Right ventricle myocardium inferior (tissue), 1 donor: ENCODE results near the gene CWC25. TPM values are rescaled to one million over a fixed set of nuclear protein-coding genes. Genes with fewer than 3 reads are reported as not detected.
"Not testable (repeated sequence)": the region's sequence is repeated elsewhere in the genome, so short reads cannot be mapped to it uniquely, and the experiment has no call there.

ENCODE experiments used
- ATAC-seq: fragments of 200-7000 bp; cut with Tn5 transposase; one replicate; pipeline ENCODE4 v1.9.1; 2020; ENCODE audit warnings: mild to moderate bottlenecking, moderate library complexity
- DNase-seq: peaks from one replicate; pipeline ENCODE4 v3.0.0; 2021; ENCODE audit errors: missing footprints
- intact Hi-C: fragments of 100-400 bp; cut with DNase I; formaldehyde crosslinking; loops from one replicate; pipeline ENCODE4 v1.11.0; 2022
- total RNA-seq: library from RNA; stranded (reverse); fragmentation: NEBNext Ultra II Directional; extraction: Animal tissue kit (Norgen Biotek cat#: 25700); gene quantifications from one replicate; pipeline ENCODE4 v1.2.1, GENCODE V29; 2021
- donor health status: DM: no; HTN: yes; CAD: no; lungs with severe emphysema.

Gene CWC25
- total RNA-seq, 1 donor from 2014 or later, result 9.4 TPM

- ATAC-seq, result no peak
- intact Hi-C loops, result loop anchor here (5.0 kb wide), 2 partner anchors 45 to 90 kb away; partner anchors contain the start of genes MLLT6 and PSMB3
- DNase-seq, result no peak
Observed at GRCh38 chr17:38797158-38797490, 28.0 kb downstream of the CWC25 start.

DNA sequence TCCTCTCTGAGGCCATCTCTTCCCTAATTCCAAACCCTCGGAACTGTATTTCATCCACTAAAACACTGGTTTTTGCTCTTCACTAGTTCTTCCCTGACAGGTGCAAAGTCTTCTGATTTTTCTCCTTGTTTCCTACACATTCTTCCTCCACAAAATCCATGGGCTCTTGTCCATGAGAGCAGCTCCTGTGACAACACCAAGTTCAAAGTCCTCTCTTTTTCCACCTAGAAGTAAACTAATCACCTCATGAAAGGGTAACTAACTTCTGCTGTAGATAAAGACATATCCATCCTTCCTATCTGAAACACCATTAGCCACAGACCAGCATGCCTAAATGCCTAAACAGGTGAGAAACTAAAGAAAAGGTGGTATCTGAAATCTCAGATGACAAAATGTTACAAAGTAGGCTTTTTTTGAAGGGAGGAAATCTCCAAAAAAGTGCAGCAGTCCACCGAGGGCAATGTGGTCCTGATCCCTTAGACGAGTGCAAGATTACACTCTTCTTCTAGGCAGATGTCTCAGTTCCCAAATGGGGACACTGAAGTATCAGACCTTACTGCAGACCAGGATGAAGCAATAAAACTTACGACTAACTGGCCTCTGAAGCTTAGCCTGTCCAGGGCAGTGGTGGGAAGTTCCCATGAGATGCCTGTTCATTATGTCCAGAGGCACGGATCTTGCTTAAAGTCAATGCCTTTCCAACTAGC lies 28.5 kb downstream of the CWC25 start:
- ATAC-seq, result no peak
- DNase-seq, result no peak
- intact Hi-C loops, result loop anchor here (5.0 kb wide), 2 partner anchors 44 to 89 kb away; partner anchors contain the start of genes MLLT6 and PSMB3

- ATAC-seq (no peak), DNase-seq (no peak)
- intact Hi-C loops, result no loop called here
Observed at GRCh38 chr17:38794221-38794620, 30.9 kb downstream of the CWC25 start.

GRCh38 chr17:38791162-38791561 lies 34.0 kb downstream of the CWC25 start:
- intact Hi-C loops, result no loop called here
- DNase-seq (no peak), ATAC-seq (no peak)

DNA sequence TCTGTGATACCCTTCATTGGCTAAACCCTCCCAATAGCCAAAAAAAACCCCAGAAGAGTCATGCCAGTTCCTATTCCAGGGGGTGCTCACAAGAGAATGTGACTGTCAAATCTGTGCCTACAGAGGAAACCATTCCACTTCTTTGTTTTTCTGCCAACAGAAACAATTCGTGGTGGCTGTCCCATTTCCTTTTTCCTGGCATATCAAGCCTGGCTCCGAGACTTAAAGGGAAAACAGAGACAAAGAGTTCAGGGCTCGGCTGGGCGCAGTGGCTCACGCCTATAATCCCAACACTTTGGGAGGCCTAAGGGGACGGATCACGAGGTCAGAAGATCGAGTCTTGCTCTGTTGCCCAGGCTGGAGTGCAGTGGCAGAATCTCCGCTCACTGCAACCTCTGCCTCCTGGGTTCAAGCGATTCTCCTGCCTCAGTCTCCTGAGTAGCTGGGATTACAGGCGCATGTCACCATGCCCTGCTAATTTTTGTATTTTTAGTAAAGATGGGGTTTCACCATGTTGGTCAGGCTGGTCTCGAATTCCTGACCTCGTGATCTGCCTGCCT lies 34.9 kb downstream of the CWC25 start:
- ATAC-seq, intact Hi-C loops: not testable (repeated sequence)

DNA sequence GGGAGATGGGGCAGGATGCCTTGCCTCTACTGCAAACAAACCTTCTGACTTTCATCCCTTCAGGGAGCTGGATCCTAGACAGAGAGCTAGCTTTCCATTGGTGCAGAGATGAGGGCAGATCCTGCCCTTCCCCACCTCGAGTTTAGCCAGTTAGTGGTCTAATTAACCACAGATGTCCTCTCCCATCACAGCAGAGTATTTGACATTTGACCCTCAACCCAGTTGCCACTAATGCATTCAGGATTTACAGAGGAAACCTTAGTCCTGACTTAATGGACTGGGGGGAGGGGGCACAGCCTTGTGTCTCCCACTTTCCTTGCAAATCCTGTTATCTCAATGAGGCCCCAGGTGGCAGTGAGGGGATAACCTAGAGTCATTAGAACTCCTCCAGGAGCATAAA lies 35.9 kb downstream of the CWC25 start:
- DNase-seq (no peak), ATAC-seq (no peak)
- intact Hi-C loops, result no loop called here

More for the DNA sequence above, 34.9 kb downstream of the CWC25 start:
- DNase-seq, result not testable (repeated sequence)

- DNase-seq, intact Hi-C loops, ATAC-seq: not testable (repeated sequence)
Observed at GRCh38 chr17:38787999-38788398, 37.1 kb downstream of the CWC25 start.

DNA sequence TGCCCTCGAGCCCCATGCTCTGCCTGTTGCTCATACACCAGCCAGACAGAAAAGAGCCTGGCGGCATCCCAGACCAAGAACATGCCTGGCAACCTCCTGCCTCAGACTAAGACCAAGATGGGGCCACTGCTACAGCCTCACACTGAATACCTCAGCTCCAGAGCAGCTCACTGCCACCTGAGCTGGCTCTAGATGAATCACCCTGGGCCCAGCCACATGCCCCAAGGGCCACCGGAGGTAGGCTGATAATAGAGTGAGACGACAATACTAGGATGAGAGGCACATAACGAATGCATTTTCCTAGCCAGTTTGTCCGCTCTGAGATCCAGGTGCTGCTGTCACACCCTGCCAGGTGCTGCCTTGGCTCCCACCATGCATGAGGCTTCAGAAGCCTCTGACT lies 38.7 kb downstream of the CWC25 start:
- ATAC-seq, result no peak

DNA sequence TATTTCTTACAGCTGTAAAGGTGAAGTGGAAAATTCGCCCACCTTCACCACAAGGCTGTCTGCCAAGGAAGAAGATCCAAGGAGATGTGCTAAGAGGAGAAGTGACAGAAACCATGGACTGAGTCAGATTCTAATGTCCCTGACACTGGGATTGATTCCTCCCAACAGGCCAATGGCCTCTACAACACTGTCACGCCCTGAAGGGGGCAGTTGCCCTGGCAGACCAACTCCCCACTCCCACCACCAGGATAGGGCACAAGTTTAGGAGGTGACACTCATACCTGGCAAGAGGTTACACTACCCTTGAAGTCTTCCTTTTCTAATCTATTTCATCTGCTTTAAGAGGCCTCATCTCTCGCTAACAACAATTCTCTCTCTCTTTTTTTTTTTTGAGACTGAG lies 41.9 kb downstream of the CWC25 start:
- ATAC-seq (no peak), DNase-seq (no peak)
- intact Hi-C loops, result no loop called here

More for the DNA sequence above, 38.7 kb downstream of the CWC25 start:
- intact Hi-C loops, result no loop called here
- DNase-seq, result no peak

- DNase-seq (no peak), ATAC-seq (no peak)
- intact Hi-C loops, result no loop called here
Observed at GRCh38 chr17:38779965-38780752, 45.0 kb downstream of the CWC25 start.

DNA sequence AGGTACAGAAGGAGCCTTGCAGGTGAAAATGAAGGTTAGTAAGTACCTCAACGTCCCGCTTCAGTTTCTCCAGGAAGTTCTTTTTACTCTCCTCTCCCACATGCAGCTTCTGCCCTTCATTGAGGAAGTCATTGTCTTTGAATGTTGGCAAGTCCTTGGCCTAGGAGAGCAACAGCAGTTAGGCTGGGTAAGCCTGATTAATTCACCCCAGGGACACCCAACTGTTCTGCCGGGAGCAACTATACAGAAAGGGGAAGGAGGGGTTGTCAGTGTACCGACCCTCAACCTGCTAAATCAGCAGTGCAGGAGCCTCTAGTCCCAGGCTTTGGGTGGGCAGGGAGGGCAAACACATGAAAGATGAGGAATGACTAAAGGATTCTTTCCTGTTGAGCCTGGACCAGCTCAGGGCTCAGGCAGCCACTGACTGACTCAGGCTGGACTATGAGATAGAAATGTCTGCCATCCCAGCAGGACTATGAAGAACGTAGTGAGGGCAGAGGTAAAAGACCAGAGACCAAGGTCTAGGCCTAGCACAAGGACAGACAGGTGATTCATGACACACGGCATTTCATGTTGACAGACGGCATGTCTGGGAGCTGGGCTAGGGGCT lies 47.4 kb downstream of the CWC25 start:
- intact Hi-C loops, result no loop called here
- ATAC-seq, result no peak
- DNase-seq, result no peak

- DNase-seq, result no peak
- intact Hi-C loops, result no loop called here
- no peak for ATAC-seq
Observed at GRCh38 chr17:38773258-38773657, 51.9 kb downstream of the CWC25 start.

- DNase-seq (no peak), ATAC-seq (peak; percentile 59)
- intact Hi-C loops, result no loop called here
Observed at GRCh38 chr17:38768417-38768816, 56.7 kb downstream of the CWC25 start.

DNA sequence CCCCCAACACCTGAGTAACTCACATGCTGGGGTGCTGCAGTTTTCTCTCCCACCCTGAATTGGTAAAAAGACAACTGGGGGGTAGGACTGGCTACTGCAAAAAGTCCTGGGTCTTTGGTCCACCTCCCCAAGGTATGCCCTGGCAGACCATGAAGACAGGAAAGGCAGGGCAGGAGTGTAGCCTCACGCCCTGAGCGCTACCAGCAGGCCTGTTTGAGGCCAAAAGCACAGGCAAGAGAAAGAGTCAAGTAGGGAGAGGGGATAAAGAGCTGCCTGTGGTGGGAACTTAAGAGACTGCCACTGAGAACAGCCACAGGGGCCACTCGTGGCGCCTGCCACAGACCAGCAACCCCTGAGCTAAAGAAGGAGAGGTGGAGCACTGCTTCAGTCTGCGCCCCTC lies 58.8 kb downstream of the CWC25 start:
- DNase-seq (no peak), ATAC-seq (no peak)
- intact Hi-C loops, result no loop called here

GRCh38 chr17:38762231-38762630 lies 62.9 kb downstream of the CWC25 start:
- intact Hi-C loops, result no loop called here
- no peak for ATAC-seq

GRCh38 chr17:38761612-38762011 lies 63.5 kb downstream of the CWC25 start:
- DNase-seq (no peak), ATAC-seq (no peak)
- intact Hi-C loops, result no loop called here

More at GRCh38 chr17:38762231-38762630, 62.9 kb downstream of the CWC25 start:
- no peak for DNase-seq

- ATAC-seq, result no peak
- DNase-seq, result no peak
- intact Hi-C loops, result loop anchor here (5.0 kb wide), 2 partner anchors 44 to 114 kb away; partner anchors contain the start of gene PIP4K2B
Observed at GRCh38 chr17:38753071-38753506, 72.0 kb downstream of the CWC25 start.

DNA sequence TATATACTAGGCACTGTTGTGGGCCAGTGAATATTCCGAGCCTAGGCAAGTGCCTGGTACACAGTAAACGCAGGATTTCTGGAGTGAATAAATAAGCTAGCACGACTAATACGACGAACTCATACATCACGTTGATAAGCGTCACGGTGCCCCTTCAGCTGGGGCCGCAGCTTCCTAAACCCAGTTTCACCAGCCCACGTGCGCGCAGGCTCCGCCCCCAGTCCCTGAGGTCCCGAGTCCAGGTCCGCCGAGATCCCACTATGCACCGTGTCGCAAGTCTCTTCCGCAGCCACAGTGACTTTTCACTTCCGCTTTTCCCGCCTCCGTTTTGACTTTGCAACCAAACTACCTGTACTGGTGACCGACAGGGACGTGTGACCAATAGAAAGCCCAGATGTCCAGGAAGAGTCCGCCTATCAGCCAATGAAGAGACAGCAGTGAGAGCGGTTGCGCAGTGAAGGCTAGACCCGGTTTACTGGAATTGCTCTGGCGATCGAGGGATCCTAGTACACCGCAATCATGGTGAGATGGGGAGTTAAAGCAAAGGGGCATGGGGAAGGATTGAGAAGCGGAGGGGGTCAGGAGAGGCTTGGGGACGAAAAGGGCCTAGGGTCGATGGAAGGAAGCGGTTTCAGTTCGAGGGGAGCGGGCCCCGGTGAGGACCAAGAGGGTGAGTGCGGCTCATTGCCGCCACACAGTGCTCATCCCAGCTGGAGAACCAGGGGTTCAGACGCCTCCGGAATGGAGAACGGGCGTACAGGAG lies 72.6 kb downstream of the CWC25 start, which contains the start of gene PSMB3:
TSS of gene PSMB3 (plus strand) at position 434 of the 763 bp plus-strand sequence. CDS start at position 520, 86 bp downstream.
- ATAC-seq, result peak; percentile 86
- intact Hi-C loops, result loop anchor here (5.0 kb wide), 2 partner anchors 45 to 115 kb away; partner anchors contain the start of gene PIP4K2B
- peak; percentile 97 for DNase-seq
